ENCODE results near the gene CAGE1.
A peak's percentile ranks its signal among the peaks of the same experiment; 100 is the strongest.

The CAGE1 gene

DNA sequence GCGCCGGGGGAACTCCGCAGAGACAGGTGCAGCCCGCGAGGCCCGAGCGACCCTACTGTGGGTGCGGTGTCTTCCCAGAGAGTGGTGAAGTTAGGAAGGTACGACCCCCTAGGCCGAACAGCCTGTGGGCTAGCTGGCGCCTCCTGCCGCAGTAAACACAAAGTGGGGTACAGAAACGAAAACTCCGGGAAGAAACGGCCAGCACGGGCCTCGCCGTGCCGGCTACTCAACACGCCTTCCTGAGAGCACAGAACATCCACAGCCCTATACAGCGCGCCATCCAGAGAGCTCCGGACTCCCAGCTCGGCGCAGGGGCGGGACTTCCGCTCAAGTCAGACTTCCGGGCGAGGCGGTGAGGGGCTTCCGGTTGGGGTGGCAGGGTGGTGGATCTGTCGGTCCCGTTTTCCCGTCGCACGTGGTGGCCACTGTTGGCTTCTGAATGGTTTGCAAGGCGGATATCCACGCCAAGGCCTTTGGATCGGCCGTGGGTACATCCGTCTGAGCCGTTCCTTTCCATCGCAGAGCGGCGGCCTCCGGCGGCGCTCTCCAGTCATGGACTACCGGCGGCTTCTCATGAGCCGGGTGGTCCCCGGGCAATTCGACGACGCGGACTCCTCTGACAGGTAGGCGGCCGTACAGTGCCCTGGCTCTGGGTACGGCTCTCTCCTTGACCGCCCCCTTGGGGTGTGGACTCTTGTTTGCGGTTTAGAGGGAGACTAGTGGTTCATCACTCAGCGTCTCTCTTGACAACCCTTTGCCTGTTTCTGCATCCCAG, at the start of gene CAGE1, which contains the start of gene RIOK1:
Gene CAGE1 (minus strand): TSS at position 292 of the 775 bp plus-strand sequence. CDS start 2,569 bp downstream, outside the sequence.
Gene RIOK1 (plus strand): TSS at position 358 of the 775 bp plus-strand sequence. CDS start 195 bp downstream, at position 553.
- peak; percentile 95 for DNase-seq (ENCODE audit: low read depth)

DNA sequence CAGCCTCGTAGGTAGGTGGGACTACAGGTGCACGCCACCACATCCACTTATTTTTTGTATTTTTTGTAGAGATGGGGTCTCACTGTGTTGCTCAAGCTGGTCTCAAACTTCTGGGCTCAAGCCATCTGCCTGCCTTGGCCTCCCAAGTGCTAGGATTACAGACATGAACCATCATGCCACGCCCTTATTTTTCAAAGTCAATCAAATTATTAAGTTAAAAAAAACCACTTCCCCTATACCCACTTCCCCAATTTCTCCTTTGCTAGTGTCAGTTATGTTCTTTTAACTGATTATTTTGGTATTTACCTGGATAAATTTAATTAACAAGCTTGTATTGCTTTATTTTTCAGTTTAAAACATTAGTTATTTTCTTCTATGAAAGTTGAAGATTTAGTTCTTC, 49.7 kb upstream of the CAGE1 start:
- DNase-seq (ENCODE audit: low read depth): no peak

DNA sequence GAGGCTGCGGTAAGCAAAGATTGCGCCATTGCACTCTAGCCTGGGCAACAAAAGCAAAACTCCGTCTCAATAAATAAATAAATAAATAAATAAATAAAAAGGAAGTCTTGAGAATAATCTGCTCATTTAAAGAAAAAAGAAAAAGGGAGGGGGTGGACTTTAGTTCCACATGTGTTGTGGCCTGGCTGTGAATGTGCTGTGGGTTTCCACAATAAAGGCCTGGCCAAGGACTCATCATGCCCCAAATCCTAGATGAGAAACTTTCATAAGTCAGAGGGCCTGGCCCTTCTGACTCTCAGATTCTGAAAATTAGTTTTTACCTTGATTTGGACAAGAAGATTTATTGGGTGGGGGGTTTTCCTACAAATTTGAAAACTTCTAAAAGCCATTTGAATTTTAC, 48.5 kb upstream of the CAGE1 start:
- no peak for DNase-seq (ENCODE audit: low read depth)

DNA sequence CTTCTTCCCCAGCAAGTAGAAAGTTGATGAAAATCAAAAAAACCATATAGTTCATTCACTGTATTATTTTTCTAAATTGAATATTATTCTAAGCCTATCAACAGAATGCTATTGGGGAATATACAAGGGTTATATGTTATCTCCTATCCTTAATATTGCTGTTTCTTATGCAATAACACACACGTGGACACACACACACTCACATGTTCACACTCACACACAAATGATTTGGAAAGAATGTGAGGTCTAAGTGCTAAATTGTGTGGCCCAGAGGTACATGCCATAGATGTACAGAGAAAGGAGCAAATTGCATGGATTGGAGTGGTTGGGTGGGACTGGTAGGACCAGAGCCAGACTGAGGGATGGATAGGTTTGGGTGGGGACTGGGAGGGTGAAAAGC, 45.1 kb upstream of the CAGE1 start:
- no peak for DNase-seq (ENCODE audit: low read depth)

DNA sequence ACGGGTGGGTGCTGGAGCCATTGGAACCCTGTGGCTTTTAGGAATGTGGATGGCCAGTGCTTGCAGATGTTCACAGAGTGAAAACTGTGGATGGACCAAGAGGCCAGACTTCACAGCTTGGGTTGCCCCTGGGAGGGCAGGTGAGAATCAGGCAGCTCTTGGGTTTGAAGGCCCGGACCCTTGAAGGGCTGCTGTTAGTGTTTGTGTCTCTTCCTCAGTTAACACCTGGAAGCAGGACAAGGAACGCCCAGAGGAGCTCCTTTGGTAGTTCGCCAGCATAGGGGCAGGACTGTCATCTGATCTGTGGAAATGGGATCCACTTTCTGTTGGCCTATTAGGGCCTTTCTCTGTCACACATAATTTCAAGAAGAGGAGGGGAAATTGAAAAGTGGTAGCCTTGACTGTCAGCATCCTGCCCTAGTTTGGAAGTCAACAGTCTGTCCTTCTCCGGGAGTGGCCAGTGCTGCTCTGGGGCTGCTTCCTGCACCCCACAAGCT, 43.6 kb upstream of the CAGE1 start:
- DNase-seq (ENCODE audit: low read depth): no peak

DNA sequence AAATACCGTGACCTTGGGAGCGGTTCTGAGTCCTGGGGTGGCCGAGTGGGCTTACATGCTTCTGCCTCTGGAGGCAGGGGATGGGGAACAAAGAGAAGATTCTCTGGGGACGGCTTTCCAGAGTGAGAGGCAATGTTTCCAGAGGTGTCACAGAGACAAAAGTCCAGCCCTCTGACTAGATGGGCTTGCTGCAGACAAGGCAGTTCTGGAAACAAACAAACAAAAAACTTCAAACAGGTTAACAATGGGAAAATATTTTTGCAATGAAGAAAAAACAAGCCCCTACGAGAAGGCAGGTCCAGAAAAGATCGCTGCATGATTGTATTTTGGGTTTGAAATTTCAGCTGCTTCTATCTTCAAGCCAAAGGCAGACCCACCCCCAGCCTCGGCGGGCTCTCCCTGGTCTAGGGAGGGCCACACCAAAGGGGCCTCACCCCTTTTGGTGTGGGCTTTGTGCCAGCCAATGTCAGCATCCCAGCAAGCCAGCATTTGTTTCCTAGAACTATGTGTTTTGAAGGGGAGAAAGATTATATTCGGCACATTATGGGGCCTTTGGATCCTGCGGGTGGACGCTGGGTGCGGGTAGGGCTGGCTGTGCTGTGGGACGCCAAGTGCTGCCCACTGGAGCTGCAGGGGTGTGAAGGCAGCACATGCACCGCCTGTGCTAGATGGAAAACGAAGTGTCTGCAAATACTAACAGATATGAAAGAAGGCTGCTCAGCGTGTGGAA, 43.0 kb upstream of the CAGE1 start:
- DNase-seq (ENCODE audit: low read depth): no peak

DNA sequence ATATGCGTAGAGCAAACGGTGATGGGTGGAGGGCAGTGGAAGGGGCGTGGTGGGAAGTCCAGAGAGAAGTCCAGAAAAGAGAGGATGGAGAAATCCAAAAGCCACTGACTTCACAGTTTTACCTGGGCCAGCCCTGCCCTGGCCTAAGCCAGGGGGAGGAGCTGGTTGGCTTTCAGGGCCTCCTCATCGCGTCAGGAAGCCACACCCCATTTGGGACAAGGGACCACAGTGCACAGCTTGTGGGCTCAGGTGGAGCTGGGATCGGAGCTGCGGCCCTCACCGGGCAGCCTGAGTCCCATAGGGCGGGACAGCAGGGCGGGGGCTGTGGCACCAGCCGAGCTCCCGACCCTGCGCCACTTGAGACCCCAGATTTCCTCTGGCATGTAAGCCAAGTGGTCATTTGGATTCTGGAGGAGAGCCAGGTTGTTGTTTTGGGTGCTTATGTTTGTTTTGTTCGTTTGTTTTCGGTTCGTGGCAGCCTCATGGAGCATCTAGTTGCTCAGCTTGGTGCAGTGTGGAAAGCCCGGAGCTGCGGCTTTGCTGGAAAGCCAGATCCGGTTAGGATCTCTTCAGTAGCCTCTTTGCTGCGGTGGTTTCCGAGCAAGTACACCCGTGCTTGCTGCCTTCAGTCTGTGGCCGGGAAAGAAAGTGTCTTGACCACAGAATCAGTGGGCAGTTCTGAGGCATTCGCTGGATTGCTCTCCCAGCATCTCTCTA, 42.3 kb upstream of the CAGE1 start:
- no peak for DNase-seq (ENCODE audit: low read depth)

DNA sequence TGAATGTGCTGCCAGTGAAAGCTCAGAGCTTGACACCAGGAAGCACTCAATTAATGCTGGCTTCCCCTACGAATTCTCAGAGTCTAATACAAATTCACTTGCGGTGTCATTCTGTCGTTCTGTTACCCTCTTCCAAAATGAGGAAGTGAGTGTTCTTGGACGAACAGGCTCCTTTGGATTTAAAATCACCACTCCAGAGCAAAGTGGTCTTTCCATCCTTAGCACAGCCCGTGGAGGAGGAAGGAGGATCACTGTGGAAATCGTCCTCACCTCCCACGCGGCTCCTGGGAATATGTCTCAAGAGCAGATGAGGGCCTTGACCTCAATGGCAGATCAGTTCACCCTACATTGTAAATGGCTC, 41.8 kb upstream of the CAGE1 start:
- no peak for DNase-seq (ENCODE audit: low read depth)

DNA sequence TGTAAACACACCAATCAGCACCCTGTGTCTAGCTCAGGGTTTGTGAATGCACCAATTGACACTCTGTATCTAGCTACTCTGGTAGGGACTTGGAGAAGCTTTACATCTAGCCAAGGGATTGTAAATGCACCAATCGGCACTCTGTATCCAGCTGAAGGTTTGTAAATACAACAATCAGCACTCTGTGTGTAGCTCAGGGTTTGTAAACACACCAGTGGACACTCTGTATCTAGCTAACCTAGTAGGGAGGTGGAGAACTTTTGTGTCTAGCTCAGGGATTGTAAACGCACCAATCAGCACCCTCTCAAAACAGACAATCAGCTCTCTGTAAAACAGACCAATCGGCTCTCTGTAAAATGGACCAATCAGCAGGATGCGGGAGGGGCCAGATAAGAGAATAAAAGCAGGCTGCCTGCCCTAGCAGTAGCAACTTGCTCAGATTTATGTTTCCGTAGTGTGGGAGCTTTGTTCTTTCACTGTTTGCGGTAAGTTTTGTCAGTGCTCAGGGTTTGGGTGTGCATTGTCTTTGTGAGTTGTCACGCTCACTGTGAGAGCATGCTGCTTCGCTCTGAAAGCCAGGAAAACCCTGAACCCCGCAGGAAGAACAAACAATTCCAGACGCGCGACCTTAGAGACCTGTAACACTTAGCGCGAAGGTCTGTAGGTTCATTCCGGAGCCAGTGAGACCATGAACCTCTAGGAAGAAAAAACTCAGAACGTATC, 37.1 kb upstream of the CAGE1 start:
- no peak for DNase-seq (ENCODE audit: low read depth)

DNA sequence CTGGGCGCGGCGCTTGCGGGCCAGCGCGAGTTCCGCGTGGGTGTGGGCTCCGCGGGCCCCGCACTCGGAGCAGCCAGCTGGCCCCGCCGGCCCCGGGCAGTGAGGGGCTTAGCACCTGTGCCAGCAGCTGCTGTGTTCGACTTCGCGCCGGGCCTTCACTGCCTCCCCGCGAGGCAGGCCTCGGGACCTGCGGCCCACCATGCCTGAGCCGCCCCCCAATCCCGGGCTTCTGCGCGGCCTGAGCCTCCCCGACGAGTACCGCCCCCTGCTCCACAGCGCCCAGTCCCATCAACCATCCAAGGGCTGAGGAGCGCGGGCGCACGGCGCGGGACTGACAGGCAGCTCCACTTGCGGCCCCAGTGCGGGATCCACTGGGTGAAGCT, 36.3 kb upstream of the CAGE1 start:
- DNase-seq (ENCODE audit: low read depth): no peak

DNA sequence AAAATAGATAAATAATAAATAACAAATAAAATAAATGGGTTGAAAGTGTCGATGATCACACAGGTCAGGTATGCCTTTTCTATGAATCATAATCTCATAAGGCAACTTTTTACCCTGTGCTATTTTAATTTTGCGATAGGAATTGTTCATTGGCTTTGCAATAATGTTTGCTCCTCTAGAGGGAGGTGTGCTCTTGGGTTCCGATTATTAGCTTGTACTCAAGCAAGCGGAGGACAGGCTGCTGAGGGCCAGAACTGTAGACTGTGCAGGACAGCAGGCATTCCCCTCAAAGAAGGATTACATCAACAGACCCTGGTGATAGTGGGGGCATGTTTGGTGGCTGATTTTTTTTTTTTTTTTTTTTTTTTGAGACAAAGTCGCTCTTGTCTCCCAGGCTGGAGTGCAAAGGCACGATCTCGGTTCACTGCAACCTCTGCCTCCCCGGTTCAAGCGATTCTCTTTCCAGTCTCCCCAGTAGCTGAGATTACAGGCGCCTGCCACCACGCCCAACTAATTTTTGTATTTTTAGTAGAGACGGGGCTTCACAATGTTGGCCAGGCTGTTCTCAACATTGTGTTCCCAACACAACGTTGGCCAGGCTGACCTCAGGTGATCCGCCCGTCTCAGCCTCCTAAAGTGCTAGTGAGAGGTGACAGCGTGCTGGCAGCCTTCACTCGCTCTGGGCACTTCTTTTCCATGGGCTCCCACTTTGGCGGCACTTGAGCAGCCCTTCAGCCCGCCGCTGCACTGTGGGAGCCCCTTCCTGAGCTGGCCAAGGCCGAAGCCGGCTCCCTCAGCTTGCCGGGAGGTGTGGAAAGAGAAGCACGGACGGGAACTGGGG, 35.6 kb upstream of the CAGE1 start:
- no peak for DNase-seq (ENCODE audit: low read depth)

DNA sequence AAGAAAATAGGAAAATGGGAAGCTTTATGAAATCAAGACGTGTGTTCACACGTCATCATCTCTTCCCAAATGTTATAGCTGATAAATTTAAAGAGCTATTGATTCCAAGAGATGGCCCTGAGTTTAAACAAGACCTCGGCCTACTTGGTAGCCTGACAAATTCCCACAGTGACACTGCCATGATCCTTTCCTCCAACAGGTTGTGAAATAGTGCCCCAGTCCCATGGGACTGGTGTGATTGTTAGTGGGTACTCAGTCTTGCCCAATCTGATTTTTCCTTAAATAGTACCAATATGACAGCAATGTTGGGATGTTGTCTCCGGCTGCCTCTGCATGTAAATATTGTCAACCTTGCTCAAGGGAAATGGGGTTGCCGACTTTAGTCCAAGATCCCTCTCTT, 34.5 kb upstream of the CAGE1 start:
- no peak for DNase-seq (ENCODE audit: low read depth)

DNA sequence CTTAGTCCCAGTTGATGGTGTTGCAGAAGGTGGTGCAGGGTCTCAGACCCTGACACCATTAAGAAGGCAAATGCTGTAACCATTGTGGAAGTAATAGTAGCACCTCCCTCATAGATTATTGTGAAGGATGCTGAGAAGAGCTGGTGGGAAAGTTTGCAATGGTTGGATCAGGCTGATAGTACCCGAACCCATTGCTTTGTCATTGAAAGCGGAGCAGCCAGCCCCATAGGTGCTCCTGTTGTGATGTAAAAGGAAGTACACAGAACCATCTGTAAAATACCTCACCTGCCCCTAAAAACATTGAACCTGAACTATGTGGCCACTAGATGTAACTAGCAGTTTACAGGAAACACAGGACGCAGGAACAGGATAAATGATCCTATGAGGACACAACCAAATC, 31.5 kb upstream of the CAGE1 start:
- no peak for DNase-seq (ENCODE audit: low read depth)

DNA sequence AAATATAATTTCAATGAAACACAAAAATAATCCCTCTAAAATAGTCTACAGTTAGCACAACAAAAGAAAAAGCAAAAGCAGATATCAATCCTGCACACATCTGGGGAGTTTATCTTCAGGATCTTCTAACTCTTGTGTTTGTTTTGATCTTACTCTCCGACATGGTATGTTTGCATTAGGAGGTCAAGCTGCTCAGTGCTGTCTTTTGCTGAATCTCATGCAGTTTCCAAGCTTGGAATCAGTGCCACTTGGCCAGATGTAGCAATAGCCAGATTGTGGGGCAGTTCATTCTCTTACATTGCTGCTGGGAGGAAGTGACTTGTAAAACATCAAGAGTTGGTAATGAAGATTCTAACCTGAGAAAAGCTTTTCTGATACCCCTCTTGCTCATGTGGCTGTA, 29.5 kb upstream of the CAGE1 start:
- no peak for DNase-seq (ENCODE audit: low read depth)

DNA sequence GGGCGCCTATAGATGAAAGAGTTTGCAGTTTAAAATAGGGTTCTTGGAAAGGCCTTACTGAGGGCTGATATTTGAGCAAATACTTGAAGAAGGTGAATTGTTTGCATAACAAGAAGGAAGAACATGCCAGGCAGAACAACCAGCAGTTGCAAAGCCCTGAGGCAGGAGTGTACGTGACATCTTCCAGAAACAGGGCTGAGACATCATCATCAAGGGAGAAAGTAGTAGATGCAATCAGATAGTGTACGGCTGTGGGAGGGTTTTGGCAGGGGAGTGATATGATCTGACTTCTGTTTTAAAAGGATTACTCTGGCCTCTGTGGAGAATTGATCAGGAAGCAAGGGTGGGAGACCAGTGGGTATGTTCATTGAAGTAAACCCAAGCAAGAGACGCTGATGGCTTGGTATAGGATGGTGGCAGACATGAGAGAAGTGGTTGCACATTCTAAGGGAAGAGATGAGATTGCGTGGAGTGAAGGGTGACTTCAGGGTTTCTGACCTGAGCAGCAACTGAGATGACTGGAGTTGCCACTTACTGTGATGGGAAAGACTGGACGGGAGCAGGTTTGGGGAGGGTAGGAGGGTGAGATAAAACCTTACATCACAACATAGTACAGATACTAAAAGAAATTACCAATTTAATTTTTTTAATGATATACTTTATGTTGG, 28.8 kb upstream of the CAGE1 start:
- DNase-seq (ENCODE audit: low read depth): no peak

DNA sequence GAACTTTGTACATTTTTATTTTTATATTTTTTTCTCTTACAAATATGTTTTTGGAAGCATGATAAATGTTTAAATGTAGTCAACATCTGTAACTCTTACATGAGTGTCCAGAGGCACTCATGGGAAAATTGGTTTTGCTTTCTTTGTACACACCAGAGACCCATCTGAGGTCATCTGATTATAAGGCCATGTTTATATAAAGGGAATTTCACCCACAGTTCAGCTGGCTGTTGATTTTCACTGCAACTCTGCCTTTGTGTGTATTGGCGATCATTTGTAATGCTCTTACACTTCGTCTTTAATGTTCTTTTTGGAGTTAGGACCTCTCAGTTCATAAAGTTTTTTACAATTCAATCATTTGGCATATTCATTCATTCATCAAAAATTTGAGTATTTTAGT, 28.1 kb upstream of the CAGE1 start:
- DNase-seq (ENCODE audit: low read depth): no peak

DNA sequence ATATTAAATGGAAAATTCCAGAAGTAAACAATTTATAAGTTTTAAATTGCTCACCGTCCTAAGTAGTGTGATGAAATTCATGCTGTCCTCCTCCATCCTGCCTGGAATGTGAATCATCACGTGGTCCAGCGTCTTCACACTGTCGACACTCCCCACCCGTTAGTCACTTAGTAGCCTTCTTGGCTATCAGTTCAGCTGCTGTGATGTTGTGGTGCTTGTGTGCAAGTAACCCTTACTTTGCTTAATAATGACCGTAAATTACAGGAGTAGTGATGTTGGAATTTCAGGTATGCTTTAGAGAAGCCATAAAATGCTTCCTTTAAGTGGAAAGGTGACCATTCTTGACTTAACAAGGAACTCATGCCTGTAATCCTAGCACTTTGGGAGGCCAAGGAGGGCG, 25.3 kb upstream of the CAGE1 start:
- DNase-seq (ENCODE audit: low read depth): no peak

DNA sequence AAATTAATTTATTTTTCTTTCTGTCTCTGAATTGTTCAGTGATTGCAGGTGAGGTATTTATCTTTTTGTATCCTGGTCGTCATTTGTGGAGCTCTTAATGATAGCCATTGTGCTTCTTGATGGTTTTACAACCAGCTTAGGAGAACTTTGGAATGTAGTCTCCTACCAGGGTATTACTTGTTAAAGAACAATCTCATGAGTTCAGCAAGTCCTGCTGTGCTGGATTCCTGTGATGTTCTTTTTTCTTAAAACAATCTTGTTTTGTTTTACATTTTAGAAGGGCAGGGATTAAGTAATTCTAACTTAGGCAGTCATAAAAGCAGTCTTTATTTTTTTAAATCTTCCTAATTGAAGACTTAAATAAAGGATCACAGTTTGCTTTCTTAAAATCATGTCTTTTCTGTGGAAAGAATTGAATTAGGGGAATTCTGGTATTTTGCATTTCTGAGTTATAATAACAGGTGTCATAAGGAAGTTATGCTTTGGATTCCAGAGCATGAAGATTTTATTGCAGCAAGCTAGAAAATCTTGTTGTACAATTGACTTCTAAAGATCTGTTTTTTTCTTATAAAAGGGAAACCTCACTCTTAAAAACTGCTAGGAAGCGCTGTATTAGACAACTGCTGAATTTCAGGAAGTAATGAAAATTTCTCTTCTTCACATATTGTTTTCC, 23.7 kb upstream of the CAGE1 start:
- no peak for DNase-seq (ENCODE audit: low read depth)

DNA sequence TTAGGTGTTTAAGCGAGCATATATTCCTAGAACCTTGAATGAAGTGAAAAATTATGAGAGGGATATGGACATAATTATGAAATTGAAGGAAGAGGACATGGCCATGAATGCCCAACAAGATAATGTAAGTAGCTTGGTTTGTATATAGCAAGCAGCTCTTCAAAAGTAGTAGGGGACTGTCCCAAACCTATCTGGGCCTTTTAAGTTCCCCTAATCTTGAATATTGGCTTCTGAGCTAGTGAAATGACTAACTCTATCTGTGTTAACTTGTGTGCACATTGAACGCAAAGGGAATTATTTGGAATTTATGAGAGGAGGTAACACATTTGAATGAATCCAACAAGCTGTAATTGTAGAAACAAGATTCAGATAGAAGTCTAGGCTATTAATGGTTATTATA, 21.8 kb upstream of the CAGE1 start:
- DNase-seq (ENCODE audit: low read depth): no peak

DNA sequence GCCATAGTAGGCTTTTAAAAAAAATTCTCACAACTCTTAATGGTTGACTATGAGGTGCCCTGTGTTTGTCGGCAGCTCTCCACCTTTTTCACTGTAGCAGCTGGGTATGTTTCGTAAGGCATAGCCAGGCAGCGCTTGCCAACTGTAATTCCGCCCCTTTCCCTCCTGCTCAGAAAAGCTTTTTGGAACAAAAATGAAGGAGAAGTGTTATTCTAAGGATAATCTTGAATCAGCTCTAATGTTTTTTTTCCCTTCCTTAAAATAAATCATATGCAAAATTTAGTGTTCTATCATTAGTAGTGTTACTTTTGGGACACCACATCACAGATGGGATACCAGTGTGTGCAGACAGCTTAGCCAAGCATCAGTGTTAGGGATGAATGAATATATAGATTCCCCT, 21.3 kb upstream of the CAGE1 start:
- DNase-seq (ENCODE audit: low read depth): no peak

Data from stimulated activated CD4-positive, alpha-beta T cell treated with anti-CD3 and anti-CD28 coated beads, Interleukin-2, amount 100 ng/mL, for 4 hours (primary cell).